Measurements from ENCODE around the gene SUPT6H. TPM values are rescaled to one million over a fixed set of nuclear protein-coding genes. Genes with fewer than 3 reads are reported as not detected.

Gene SUPT6H
- total and polyA plus RNA-seq, 9 of the 15 experiments (the other 6 are each of a cell fraction or from before 2014, with no cell fraction given): 1.7 to 77.7 (median 49.2) TPM

DNA sequence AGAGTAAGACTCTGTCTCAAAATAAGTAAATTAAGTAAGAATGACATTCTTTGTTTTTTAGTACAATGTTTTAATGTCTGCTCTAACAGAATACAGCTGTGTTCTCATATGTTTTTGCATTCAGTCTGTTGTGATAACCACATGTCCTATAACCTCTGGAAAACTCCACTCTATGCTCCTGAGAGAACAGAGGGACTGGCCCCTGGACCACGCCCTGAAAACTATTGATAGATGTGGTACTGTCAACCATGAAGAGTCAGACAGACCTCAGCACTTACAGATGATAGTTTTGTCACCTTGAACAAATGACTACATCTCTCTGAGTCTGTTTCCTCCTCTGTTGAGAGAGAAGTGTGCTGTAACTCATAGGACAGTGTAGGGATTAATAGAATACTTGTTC, 7.9 kb downstream of the SUPT6H start:
- Histone ChIP-seq H3K79me2 (ENCODE audit: control insufficient read depth, insufficient read depth, low read length) (peaks cover 40% of the 10 kb centered on the region), H3K27me3 (ENCODE audit: control insufficient read depth in 2 of 2, insufficient read depth in 2 of 2, low read length in 2 of 2) (no peaks in the 10 kb centered on the region), H3K36me3 (ENCODE audit: control insufficient read depth, insufficient read depth, low read length) (peaks cover 93% of the 10 kb centered on the region), H3K4me1 (replicated peaks in 1 of 2; ENCODE audit: control insufficient read depth in 2 of 2, insufficient read depth in 2 of 2, low read length in 2 of 2) (no peaks in the 10 kb centered on the region; a peak in 1 of 5 replicates), H3K9ac (ENCODE audit: insufficient read depth in 1 of 2, low read depth in 2 of 2, low read length in 2 of 2) (no peak overlapping the region), H2AFZ (ENCODE audit: low read depth, low read length) (no peak overlapping the region), H3K9me1 (ENCODE audit: control insufficient read depth, insufficient read depth, low read length) (no peaks in the 10 kb centered on the region), H3K27ac (ENCODE audit: extremely low read depth, low read depth, low read length) (no peak overlapping the region), H4K20me1 (replicated peaks; ENCODE audit: control insufficient read depth, insufficient read depth, low read length) (peaks cover 7% of the 10 kb centered on the region; the same call in 1 of the 2 replicates), H3K9me3 (replicated peaks; ENCODE audit: control insufficient read depth, insufficient read depth, low read depth, low read length) (no peaks in the 10 kb centered on the region), H3K4me2 (ENCODE audit: insufficient read depth, low read length) (no peak overlapping the region), H3K4me3 (no peak overlapping the region)
- ChIA-PET CTCF (ENCODE audit: low intra/inter-chr PET ratio) (no interaction called here), POLR2A (interaction anchor here (0.8 to 6.9 kb wide), 4 partner anchors 10 to 58 kb away, joined by 3 to 56 read pairs (median 4); partner anchors contain the start of gene NEK8)
- in situ Hi-C loops (cut with MboI) (no loop called here), intact Hi-C loops (cut with micrococcal nuclease) (no loop called here)
- TF ChIP-seq FOSL1 (tag; conservative IDR thresholded peaks at IDR 0.05) (no peak), ZNF695 (CRISPR knock-in tag; IDR thresholded peaks at IDR 0.05) (no peak), ZNF212 (CRISPR knock-in tag; IDR thresholded peaks at IDR 0.05) (no peak), CBX8 (IDR thresholded peaks at IDR 0.05; ENCODE audit: borderline replicate concordance, extremely low read depth, low read depth, low read length, poor library complexity, severe bottlenecking) (no peak), SRSF9 (IDR thresholded peaks at IDR 0.05; ENCODE audit: borderline replicate concordance, low read depth, low read length) (no peak), ZNF274 (IDR thresholded peaks at IDR 0.05; ENCODE audit: borderline replicate concordance, low read depth, low read length) (no peak)
- TF ChIP-seq, protein P1, sequence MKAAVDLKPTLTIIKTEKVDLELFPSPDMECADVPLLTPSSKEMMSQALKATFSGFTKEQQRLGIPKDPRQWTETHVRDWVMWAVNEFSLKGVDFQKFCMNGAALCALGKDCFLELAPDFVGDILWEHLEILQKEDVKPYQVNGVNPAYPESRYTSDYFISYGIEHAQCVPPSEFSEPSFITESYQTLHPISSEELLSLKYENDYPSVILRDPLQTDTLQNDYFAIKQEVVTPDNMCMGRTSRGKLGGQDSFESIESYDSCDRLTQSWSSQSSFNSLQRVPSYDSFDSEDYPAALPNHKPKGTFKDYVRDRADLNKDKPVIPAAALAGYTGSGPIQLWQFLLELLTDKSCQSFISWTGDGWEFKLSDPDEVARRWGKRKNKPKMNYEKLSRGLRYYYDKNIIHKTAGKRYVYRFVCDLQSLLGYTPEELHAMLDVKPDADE (conservative IDR thresholded peaks at IDR 0.05; ENCODE audit: control insufficient read depth, low read depth, low read length): no peak
- TF ChIP-seq, protein P2, sequence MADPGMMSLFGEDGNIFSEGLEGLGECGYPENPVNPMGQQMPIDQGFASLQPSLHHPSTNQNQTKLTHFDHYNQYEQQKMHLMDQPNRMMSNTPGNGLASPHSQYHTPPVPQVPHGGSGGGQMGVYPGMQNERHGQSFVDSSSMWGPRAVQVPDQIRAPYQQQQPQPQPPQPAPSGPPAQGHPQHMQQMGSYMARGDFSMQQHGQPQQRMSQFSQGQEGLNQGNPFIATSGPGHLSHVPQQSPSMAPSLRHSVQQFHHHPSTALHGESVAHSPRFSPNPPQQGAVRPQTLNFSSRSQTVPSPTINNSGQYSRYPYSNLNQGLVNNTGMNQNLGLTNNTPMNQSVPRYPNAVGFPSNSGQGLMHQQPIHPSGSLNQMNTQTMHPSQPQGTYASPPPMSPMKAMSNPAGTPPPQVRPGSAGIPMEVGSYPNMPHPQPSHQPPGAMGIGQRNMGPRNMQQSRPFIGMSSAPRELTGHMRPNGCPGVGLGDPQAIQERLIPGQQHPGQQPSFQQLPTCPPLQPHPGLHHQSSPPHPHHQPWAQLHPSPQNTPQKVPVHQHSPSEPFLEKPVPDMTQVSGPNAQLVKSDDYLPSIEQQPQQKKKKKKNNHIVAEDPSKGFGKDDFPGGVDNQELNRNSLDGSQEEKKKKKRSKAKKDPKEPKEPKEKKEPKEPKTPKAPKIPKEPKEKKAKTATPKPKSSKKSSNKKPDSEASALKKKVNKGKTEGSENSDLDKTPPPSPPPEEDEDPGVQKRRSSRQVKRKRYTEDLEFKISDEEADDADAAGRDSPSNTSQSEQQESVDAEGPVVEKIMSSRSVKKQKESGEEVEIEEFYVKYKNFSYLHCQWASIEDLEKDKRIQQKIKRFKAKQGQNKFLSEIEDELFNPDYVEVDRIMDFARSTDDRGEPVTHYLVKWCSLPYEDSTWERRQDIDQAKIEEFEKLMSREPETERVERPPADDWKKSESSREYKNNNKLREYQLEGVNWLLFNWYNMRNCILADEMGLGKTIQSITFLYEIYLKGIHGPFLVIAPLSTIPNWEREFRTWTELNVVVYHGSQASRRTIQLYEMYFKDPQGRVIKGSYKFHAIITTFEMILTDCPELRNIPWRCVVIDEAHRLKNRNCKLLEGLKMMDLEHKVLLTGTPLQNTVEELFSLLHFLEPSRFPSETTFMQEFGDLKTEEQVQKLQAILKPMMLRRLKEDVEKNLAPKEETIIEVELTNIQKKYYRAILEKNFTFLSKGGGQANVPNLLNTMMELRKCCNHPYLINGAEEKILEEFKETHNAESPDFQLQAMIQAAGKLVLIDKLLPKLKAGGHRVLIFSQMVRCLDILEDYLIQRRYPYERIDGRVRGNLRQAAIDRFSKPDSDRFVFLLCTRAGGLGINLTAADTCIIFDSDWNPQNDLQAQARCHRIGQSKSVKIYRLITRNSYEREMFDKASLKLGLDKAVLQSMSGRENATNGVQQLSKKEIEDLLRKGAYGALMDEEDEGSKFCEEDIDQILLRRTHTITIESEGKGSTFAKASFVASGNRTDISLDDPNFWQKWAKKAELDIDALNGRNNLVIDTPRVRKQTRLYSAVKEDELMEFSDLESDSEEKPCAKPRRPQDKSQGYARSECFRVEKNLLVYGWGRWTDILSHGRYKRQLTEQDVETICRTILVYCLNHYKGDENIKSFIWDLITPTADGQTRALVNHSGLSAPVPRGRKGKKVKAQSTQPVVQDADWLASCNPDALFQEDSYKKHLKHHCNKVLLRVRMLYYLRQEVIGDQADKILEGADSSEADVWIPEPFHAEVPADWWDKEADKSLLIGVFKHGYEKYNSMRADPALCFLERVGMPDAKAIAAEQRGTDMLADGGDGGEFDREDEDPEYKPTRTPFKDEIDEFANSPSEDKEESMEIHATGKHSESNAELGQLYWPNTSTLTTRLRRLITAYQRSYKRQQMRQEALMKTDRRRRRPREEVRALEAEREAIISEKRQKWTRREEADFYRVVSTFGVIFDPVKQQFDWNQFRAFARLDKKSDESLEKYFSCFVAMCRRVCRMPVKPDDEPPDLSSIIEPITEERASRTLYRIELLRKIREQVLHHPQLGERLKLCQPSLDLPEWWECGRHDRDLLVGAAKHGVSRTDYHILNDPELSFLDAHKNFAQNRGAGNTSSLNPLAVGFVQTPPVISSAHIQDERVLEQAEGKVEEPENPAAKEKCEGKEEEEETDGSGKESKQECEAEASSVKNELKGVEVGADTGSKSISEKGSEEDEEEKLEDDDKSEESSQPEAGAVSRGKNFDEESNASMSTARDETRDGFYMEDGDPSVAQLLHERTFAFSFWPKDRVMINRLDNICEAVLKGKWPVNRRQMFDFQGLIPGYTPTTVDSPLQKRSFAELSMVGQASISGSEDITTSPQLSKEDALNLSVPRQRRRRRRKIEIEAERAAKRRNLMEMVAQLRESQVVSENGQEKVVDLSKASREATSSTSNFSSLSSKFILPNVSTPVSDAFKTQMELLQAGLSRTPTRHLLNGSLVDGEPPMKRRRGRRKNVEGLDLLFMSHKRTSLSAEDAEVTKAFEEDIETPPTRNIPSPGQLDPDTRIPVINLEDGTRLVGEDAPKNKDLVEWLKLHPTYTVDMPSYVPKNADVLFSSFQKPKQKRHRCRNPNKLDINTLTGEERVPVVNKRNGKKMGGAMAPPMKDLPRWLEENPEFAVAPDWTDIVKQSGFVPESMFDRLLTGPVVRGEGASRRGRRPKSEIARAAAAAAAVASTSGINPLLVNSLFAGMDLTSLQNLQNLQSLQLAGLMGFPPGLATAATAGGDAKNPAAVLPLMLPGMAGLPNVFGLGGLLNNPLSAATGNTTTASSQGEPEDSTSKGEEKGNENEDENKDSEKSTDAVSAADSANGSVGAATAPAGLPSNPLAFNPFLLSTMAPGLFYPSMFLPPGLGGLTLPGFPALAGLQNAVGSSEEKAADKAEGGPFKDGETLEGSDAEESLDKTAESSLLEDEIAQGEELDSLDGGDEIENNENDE (IDR thresholded peaks at IDR 0.05; ENCODE audit: low read depth, low read length): no peak
- DNase-seq (ENCODE audit: extremely low read depth in 1 of 4, low spot score in 3 of 4) (no peak), FAIRE-seq (no peak), ATAC-seq (no peak)
- no TSS peak for BruUV-seq (replicated peaks)
- WGBS (ENCODE audit: insufficient coverage, low coverage, missing lambda C conversion rate): 89% methylated on average over 1 of the region's 1 CpG

All from K562 (cell line).